ENCODE results near the gene RAD51B. TPM values are rescaled to one million over a fixed set of nuclear protein-coding genes. Genes with fewer than 3 reads are reported as not detected.

RAD51B gene
- total and polyA plus RNA-seq, 2 experiments from 2014 or later: 10.1 to 18.0 TPM

GRCh38 chr14:68176687-68177086, 357.1 kb downstream of the RAD51B start:
- WGBS (ENCODE audit: low lambda C conversion rate, missing lambda C conversion rate): 64% methylated on average over 1 of the region's 1 CpG
- H3K4me2 ChIP-seq: no peak overlapping the region
- H4K20me1 ChIP-seq (ENCODE audit: insufficient read depth, poor library complexity, severe bottlenecking): no peaks in the 10 kb centered on the region
- H3K36me3 ChIP-seq (replicated peaks; ENCODE audit: insufficient read depth, low read depth): no peaks in the 10 kb centered on the region
- H3K9me2 ChIP-seq (replicated peaks; ENCODE audit: insufficient read depth): no peaks in the 10 kb centered on the region
- no peak for DNase-seq (ENCODE audit: low spot score)
- no peaks in the 10 kb centered on the region for H3K79me2 ChIP-seq
- H3K4me1 ChIP-seq (ENCODE audit: insufficient read depth): peaks cover 68% of the 10 kb centered on the region
- no peak overlapping the region for H2AFZ ChIP-seq
- H3K27me3 ChIP-seq: no peaks in the 10 kb centered on the region
- no peak overlapping the region for H3K27ac ChIP-seq
- H3K9me3 ChIP-seq (ENCODE audit: low read depth): no peaks in the 10 kb centered on the region
- TF ChIP-seq EZH2phosphoT487 (IDR thresholded peaks at IDR 0.05; ENCODE audit: low read depth, severe bottlenecking, unreplicated experiment) (no peak), EZH2 (IDR thresholded peaks at IDR 0.05; ENCODE audit: borderline replicate concordance) (no peak), CTCF (IDR thresholded peaks at IDR 0.05; ENCODE audit: poor library complexity) (no peak)
- no peak overlapping the region for H3K4me3 ChIP-seq

GRCh38 chr14:68177728-68178127, 358.1 kb downstream of the RAD51B start:
- Histone ChIP-seq H3K27ac (peak overlapping the region; percentile 28), H3K9me2 (replicated peaks; ENCODE audit: insufficient read depth) (no peaks in the 10 kb centered on the region), H3K4me2 (no peak overlapping the region), H3K36me3 (replicated peaks; ENCODE audit: insufficient read depth, low read depth) (no peaks in the 10 kb centered on the region), H3K27me3 (no peaks in the 10 kb centered on the region), H3K4me3 (no peak overlapping the region), H3K9me3 (ENCODE audit: low read depth) (no peaks in the 10 kb centered on the region), H2AFZ (no peak overlapping the region), H3K4me1 (ENCODE audit: insufficient read depth) (peaks cover 67% of the 10 kb centered on the region), H3K79me2 (no peaks in the 10 kb centered on the region), H4K20me1 (ENCODE audit: insufficient read depth, poor library complexity, severe bottlenecking) (no peaks in the 10 kb centered on the region)
- TF ChIP-seq CTCF (IDR thresholded peaks at IDR 0.05; ENCODE audit: poor library complexity) (no peak), EZH2 (IDR thresholded peaks at IDR 0.05; ENCODE audit: borderline replicate concordance) (no peak), EZH2phosphoT487 (IDR thresholded peaks at IDR 0.05; ENCODE audit: low read depth, severe bottlenecking, unreplicated experiment) (no peak)
- no peak for DNase-seq (ENCODE audit: low spot score)
- 47% methylated on average over 3 of the region's 3 CpGs for WGBS (ENCODE audit: low lambda C conversion rate, missing lambda C conversion rate)

- no peak overlapping the region for H3K4me2 ChIP-seq
- H3K27ac ChIP-seq: peak overlapping the region; percentile 28
- H3K9me2 ChIP-seq (replicated peaks; ENCODE audit: insufficient read depth): no peaks in the 10 kb centered on the region
- H4K20me1 ChIP-seq (ENCODE audit: insufficient read depth, poor library complexity, severe bottlenecking): no peaks in the 10 kb centered on the region
- no peak for DNase-seq (ENCODE audit: low spot score)
- no peaks in the 10 kb centered on the region for H3K9me3 ChIP-seq (ENCODE audit: low read depth)
- no peaks in the 10 kb centered on the region for H3K79me2 ChIP-seq
- TF ChIP-seq EZH2phosphoT487 (IDR thresholded peaks at IDR 0.05; ENCODE audit: low read depth, severe bottlenecking, unreplicated experiment): no peak
- TF ChIP-seq EZH2 (IDR thresholded peaks at IDR 0.05; ENCODE audit: borderline replicate concordance): no peak
- no peak for TF ChIP-seq CTCF (IDR thresholded peaks at IDR 0.05; ENCODE audit: poor library complexity)
- H3K4me3 ChIP-seq: no peak overlapping the region
- H3K27me3 ChIP-seq: no peaks in the 10 kb centered on the region
- WGBS (ENCODE audit: low lambda C conversion rate, missing lambda C conversion rate): 48% methylated on average over 2 of the region's 2 CpGs
- no peak overlapping the region for H2AFZ ChIP-seq
- H3K36me3 ChIP-seq (replicated peaks; ENCODE audit: insufficient read depth, low read depth): no peaks in the 10 kb centered on the region
- H3K4me1 ChIP-seq (ENCODE audit: insufficient read depth): peaks cover 61% of the 10 kb centered on the region
Measured at GRCh38 chr14:68178282-68178681, 358.7 kb downstream of the RAD51B start.

Data from hepatocyte (in vitro differentiated cells).